ENCODE measurements around the gene SMIM29. TPM values are rescaled to one million over a fixed set of nuclear protein-coding genes. Genes with fewer than 3 reads are reported as not detected.

SMIM29 gene
- total and polyA plus RNA-seq, 2 donors (not counting 1 experiment from before 2014, with no cell fraction given), result 43.6 to 106 TPM

- no peaks in the 10 kb centered on the region for H3K9me3 Mint-ChIP-seq (ENCODE audit: insufficient read depth)
- H3K4me1 ChIP-seq (ENCODE audit: control insufficient read depth in 2 of 2, insufficient read depth in 2 of 2, low read length in 2 of 2), result peaks cover 22 to 30% of the 10 kb centered on the region in 2 donors
- peaks cover 63% of the 10 kb centered on the region for H4K20me1 ChIP-seq (ENCODE audit: control insufficient read depth, insufficient read depth, low read length, poor library complexity, severe bottlenecking)
- H3K9ac ChIP-seq (ENCODE audit: low read length), result no peak overlapping the region
- H3K4me3 Mint-ChIP-seq, result no peak overlapping the region
- DNase-seq (no peak), ATAC-seq (ENCODE audit: low read depth) (no peak)
- POLR2A ChIA-PET, result interaction anchor here (0.5 to 0.9 kb wide), 2 partner anchors 17 to 182 kb away, joined by 3 read pairs; no protein-coding TSS in a partner anchor
- TF ChIP-seq EZH2 (IDR thresholded peaks at IDR 0.05; ENCODE audit: borderline replicate concordance, insufficient read depth, low read depth, low read length, poor library complexity, severe bottlenecking), result no peak
- H3K4me2 ChIP-seq (replicated peaks; ENCODE audit: low read depth, low read length, poor library complexity, severe bottlenecking), result no peak overlapping the region
- peaks cover 50% of the 10 kb centered on the region for H3K4me1 Mint-ChIP-seq
- no peaks in the 10 kb centered on the region for H3K27me3 ChIP-seq (replicated peaks in 1 of 4; ENCODE audit: control extremely low read depth in 1 of 4, control insufficient read depth in 3 of 4, insufficient read depth in 4 of 4, low read length in 3 of 4)
- no peak overlapping the region for H3K27ac Mint-ChIP-seq
- H2AFZ ChIP-seq (ENCODE audit: insufficient read depth, low read depth, low read length, poor library complexity, severe bottlenecking), result no peak overlapping the region
- no peaks in the 10 kb centered on the region for H3K27me3 Mint-ChIP-seq
- peaks cover 0 to 36% of the 10 kb centered on the region in 2 experiments for H3K36me3 ChIP-seq (replicated peaks in 1 of 2; ENCODE audit: control extremely low read depth in 1 of 2, control insufficient read depth in 1 of 2, extremely low read depth in 1 of 2, insufficient read depth in 2 of 2, low read length in 1 of 2)
- CTCF ChIA-PET, result interaction anchor here (0.8 to 1.3 kb wide), 4 partner anchors 9 to 175 kb away, joined by 3 to 4 read pairs (median 4); no protein-coding TSS in a partner anchor
- 93% methylated on average over 17 of the region's 22 CpGs for WGBS (ENCODE audit: insufficient coverage)
- intact Hi-C loops (cut with micrococcal nuclease), result no loop called here
- no peaks in the 10 kb centered on the region for H3K9me3 ChIP-seq (ENCODE audit: control extremely low read depth in 1 of 3, control insufficient read depth in 2 of 3, insufficient read depth in 1 of 3, low read length in 2 of 3)
- peak overlapping the region in 1 of 2 donors; percentile 10 for H3K27ac ChIP-seq (ENCODE audit: low read length in 2 of 2)
- peaks cover 38% of the 10 kb centered on the region for H3K79me2 ChIP-seq (ENCODE audit: control insufficient read depth, insufficient read depth, low read length)
- H3K4me3 ChIP-seq (ENCODE audit: control extremely low read depth in 1 of 5, extremely low read depth in 1 of 5, insufficient read depth in 1 of 5, low read depth in 2 of 5, low read length in 4 of 5), result no peak overlapping the region
These were observed 8.2 kb downstream of the SMIM29 start for GRCh38 chr6:34240329-34241248.

DNA sequence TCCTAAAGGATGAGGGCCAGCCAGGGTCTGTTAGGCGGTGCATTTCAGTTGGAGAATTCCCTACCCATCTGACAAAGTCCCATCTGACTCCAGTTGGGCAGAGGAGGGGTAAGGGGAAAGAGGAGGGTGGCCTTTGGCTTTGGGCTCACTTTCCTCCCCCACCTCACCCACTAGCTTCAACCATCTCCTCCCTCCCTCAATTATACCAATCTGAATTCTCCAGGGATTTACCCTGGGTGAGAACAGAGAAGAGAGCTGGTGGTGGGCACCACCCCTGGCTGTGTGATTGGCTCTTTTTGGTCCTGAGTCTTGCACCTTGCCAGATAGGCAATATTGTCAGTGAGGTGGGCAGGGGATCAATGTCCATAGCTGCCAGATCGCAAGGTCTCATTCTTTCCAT is 8.9 kb downstream of the SMIM29 start:
- Histone ChIP-seq H3K9me3 (ENCODE audit: control extremely low read depth in 1 of 3, control insufficient read depth in 2 of 3, insufficient read depth in 1 of 3, low read length in 2 of 3) (no peaks in the 10 kb centered on the region), H4K20me1 (ENCODE audit: control insufficient read depth, insufficient read depth, low read length, poor library complexity, severe bottlenecking) (peaks cover 63% of the 10 kb centered on the region), H3K79me2 (ENCODE audit: control insufficient read depth, insufficient read depth, low read length) (peaks cover 38% of the 10 kb centered on the region), H3K27ac (ENCODE audit: low read length in 2 of 2) (peak overlapping the region in 1 of 2 donors; percentile 45), H3K36me3 (replicated peaks in 1 of 2; ENCODE audit: control extremely low read depth in 1 of 2, control insufficient read depth in 1 of 2, extremely low read depth in 1 of 2, insufficient read depth in 2 of 2, low read length in 1 of 2) (peaks cover 0 to 34% of the 10 kb centered on the region in 2 experiments), H3K4me2 (replicated peaks; ENCODE audit: low read depth, low read length, poor library complexity, severe bottlenecking) (no peak overlapping the region), H3K9ac (ENCODE audit: low read length) (no peak overlapping the region), H2AFZ (ENCODE audit: insufficient read depth, low read depth, low read length, poor library complexity, severe bottlenecking) (no peak overlapping the region), H3K27me3 (replicated peaks in 1 of 4; ENCODE audit: control extremely low read depth in 1 of 4, control insufficient read depth in 3 of 4, insufficient read depth in 4 of 4, low read length in 3 of 4) (no peaks in the 10 kb centered on the region), H3K4me1 (ENCODE audit: control insufficient read depth in 2 of 2, insufficient read depth in 2 of 2, low read length in 2 of 2) (peaks cover 22 to 30% of the 10 kb centered on the region in 2 donors), H3K4me3 (ENCODE audit: control extremely low read depth in 1 of 5, extremely low read depth in 1 of 5, insufficient read depth in 1 of 5, low read depth in 2 of 5, low read length in 4 of 5) (no peak overlapping the region)
- H3K9me3 Mint-ChIP-seq (ENCODE audit: insufficient read depth), result no peaks in the 10 kb centered on the region
- H3K27me3 Mint-ChIP-seq, result no peaks in the 10 kb centered on the region
- 100% methylated on average over 1 of the region's 2 CpGs for WGBS (ENCODE audit: insufficient coverage)
- H3K4me3 Mint-ChIP-seq, result no peak overlapping the region
- DNase-seq, result no peak
- no peak for ATAC-seq (ENCODE audit: low read depth)
- POLR2A ChIA-PET, result interaction anchor here (0.9 kb wide), 1 partner anchor 16 kb away, joined by 3 read pairs; no protein-coding TSS in a partner anchor
- peaks cover 47% of the 10 kb centered on the region for H3K4me1 Mint-ChIP-seq
- TF ChIP-seq EZH2 (IDR thresholded peaks at IDR 0.05; ENCODE audit: borderline replicate concordance, insufficient read depth, low read depth, low read length, poor library complexity, severe bottlenecking), result no peak
- TF ChIP-seq, protein P1, sequence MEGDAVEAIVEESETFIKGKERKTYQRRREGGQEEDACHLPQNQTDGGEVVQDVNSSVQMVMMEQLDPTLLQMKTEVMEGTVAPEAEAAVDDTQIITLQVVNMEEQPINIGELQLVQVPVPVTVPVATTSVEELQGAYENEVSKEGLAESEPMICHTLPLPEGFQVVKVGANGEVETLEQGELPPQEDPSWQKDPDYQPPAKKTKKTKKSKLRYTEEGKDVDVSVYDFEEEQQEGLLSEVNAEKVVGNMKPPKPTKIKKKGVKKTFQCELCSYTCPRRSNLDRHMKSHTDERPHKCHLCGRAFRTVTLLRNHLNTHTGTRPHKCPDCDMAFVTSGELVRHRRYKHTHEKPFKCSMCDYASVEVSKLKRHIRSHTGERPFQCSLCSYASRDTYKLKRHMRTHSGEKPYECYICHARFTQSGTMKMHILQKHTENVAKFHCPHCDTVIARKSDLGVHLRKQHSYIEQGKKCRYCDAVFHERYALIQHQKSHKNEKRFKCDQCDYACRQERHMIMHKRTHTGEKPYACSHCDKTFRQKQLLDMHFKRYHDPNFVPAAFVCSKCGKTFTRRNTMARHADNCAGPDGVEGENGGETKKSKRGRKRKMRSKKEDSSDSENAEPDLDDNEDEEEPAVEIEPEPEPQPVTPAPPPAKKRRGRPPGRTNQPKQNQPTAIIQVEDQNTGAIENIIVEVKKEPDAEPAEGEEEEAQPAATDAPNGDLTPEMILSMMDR (IDR thresholded peaks at IDR 0.05), result no peak
- intact Hi-C loops (cut with micrococcal nuclease), result loop anchor here (5.0 to 10.0 kb wide), 4 partner anchors 432 to 645 kb away; partner anchors contain the start of genes ANKS1A, ILRUN, SNRPC and TAF11
- H3K27ac Mint-ChIP-seq, result peak overlapping the region; percentile 74
- CTCF ChIA-PET, result interaction anchor here (1.1 to 1.3 kb wide), 3 partner anchors 9 to 175 kb away, joined by 3 to 4 read pairs (median 4); no protein-coding TSS in a partner anchor
